Ascending aorta (tissue), 2 donors: Measurements from ENCODE around the gene SACS. TPM values are rescaled to one million over a fixed set of nuclear protein-coding genes. Genes with fewer than 3 reads are reported as not detected.
"Not testable (repeated sequence)": the region's sequence is repeated elsewhere in the genome, so short reads cannot be mapped to it uniquely, and the experiment has no call there.

Experiments
- DNase-seq, 2 donors: peaks; one replicate each; pipeline ENCODE4 v3.0.0-alpha.2; 2019; ENCODE audit warnings: low spot score in 2 of 2
- H3K27ac ChIP-seq, 2 donors: fragments of 200-600 bp; sonication (generic); one replicate each; pipeline ENCODE4 v1.5.1; 2016 to 2017; ENCODE audit warnings: mild to moderate bottlenecking in 1 of 2
- H3K27me3 ChIP-seq: fragments of 200-600 bp; sonication (generic); one replicate; pipeline ENCODE4 v1.5.1; 2017
- H3K36me3 ChIP-seq, 2 donors: fragments of 200-600 bp; sonication (generic); one replicate each; pipeline ENCODE4 v1.5.1; 2016
- H3K4me1 ChIP-seq, 2 donors: fragments of 200-600 bp; sonication (generic); one replicate each; pipeline ENCODE4 v1.5.1; 2016 to 2017; ENCODE audit warnings: mild to moderate bottlenecking in 1 of 2
- H3K4me3 ChIP-seq, 2 donors: fragments of 200-600 bp; sonication (generic); one replicate each; pipeline ENCODE4 v1.5.1; 2016 to 2017; ENCODE audit warnings: mild to moderate bottlenecking in 1 of 2
- H3K9me3 ChIP-seq, 2 donors: fragments of 200-600 bp; sonication (generic); one replicate each; pipeline ENCODE4 v1.5.1; 2016
- CTCF ChIP-seq, 3 experiments: fragments of 200-600 bp in 2 of 3; fragments of 450-650 bp in 1 of 3; sonication (generic) in 2 of 3; IDR thresholded peaks; one replicate each; pipeline ENCODE4 v1.5.1; 2016 to 2019; ENCODE audit warnings: antibody characterized with exemption in 3 of 3, mild to moderate bottlenecking in 1 of 3, moderate library complexity in 1 of 3
- intact Hi-C: fragments of 100-400 bp; cut with DNase I; formaldehyde crosslinking; loops from one replicate; pipeline ENCODE4 v1.15.1; 2023
- total RNA-seq: library from RNA; depleted of rRNA; stranded (reverse); fragments of >200 nt; gene quantifications from one replicate; pipeline ENCODE4 v1.1.0, GENCODE V29; 2016

Gene SACS
- total RNA-seq, 1 donor from 2014 or later, result 13.1 TPM

GRCh38 chr13:23443878-23444277 is 10.4 kb upstream of the SACS start:
- no peaks in the 10 kb centered on the region for H3K27me3 ChIP-seq
- H3K4me3 ChIP-seq, result no peak overlapping the region
- no peak for DNase-seq
- no peaks in the 10 kb centered on the region for H3K4me1 ChIP-seq
- H3K9me3 ChIP-seq, result no peaks in the 10 kb centered on the region
- H3K36me3 ChIP-seq, result no peaks in the 10 kb centered on the region
- intact Hi-C loops, result no loop called here
- no peak overlapping the region for H3K27ac ChIP-seq
- TF ChIP-seq CTCF (IDR thresholded peaks at IDR 0.05), result no peak

DNA sequence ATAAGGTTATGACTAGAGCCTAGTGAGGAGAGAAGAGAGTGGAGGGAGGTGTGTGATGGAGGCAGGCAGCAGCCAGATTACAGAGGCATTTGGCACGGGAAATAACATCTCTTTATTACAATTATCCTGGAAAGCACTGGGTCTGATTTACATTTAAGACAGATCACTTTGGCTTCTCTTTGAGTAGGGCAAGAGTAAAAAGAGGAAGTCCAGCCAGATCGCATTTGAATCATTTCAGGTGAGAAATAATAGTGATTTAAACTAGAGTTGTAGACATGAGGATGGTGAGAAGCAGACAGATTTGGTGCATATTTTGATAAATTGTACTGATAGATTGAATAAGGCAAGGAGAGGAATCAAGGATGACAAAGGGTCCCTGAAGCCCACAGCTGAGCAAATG is 9.6 kb upstream of the SACS start:
- Histone ChIP-seq H3K27ac (no peak overlapping the region), H3K36me3 (no peaks in the 10 kb centered on the region), H3K4me3 (no peak overlapping the region), H3K27me3 (no peaks in the 10 kb centered on the region), H3K9me3 (no peaks in the 10 kb centered on the region), H3K4me1 (no peaks in the 10 kb centered on the region)
- intact Hi-C loops, result no loop called here
- no peak for DNase-seq
- TF ChIP-seq CTCF (IDR thresholded peaks at IDR 0.05), result no peak

GRCh38 chr13:23440821-23441618 is 7.5 kb upstream of the SACS start:
- Histone ChIP-seq H3K4me3 (no peak overlapping the region), H3K27ac (no peak overlapping the region), H3K27me3 (no peaks in the 10 kb centered on the region), H3K4me1 (no peaks in the 10 kb centered on the region), H3K36me3 (no peaks in the 10 kb centered on the region), H3K9me3 (no peaks in the 10 kb centered on the region)
- DNase-seq, result no peak
- TF ChIP-seq CTCF (IDR thresholded peaks at IDR 0.05), result no peak
- intact Hi-C loops, result no loop called here

GRCh38 chr13:23440324-23440723 is 6.8 kb upstream of the SACS start:
- H3K4me1 ChIP-seq, H3K27me3 ChIP-seq, DNase-seq, intact Hi-C loops, H3K27ac ChIP-seq, H3K36me3 ChIP-seq, H3K4me3 ChIP-seq, H3K9me3 ChIP-seq: not testable (repeated sequence)

- no peak overlapping the region for H3K4me3 ChIP-seq
- no peaks in the 10 kb centered on the region for H3K4me1 ChIP-seq
- H3K9me3 ChIP-seq, result no peaks in the 10 kb centered on the region
- H3K27me3 ChIP-seq, result no peaks in the 10 kb centered on the region
- DNase-seq, result no peak
- H3K27ac ChIP-seq, result no peak overlapping the region
- TF ChIP-seq CTCF (IDR thresholded peaks at IDR 0.05), result no peak
- intact Hi-C loops, result no loop called here
- H3K36me3 ChIP-seq, result no peaks in the 10 kb centered on the region
Observed at GRCh38 chr13:23437916-23438315, 4.4 kb upstream of the SACS start.

DNA sequence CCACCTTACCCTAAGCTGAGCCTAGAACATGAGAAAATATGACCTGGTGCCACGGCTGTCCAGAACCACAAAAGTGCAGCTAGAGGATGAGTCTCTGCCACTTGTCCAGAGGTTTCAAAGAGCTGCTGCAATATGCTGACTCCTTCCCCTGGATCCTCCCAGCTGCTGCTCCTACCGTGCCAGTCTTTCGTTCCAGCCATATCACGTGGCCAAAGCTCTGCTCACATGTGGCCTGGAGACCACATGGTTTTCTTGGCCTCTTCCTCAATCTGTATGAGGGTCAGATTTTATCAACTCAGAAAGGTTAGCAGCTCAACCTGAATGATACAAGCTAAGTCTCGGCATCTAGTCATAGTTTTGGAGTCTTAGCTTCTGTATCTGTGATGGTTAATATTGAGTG is 3.2 kb upstream of the SACS start:
- no peaks in the 10 kb centered on the region for H3K27me3 ChIP-seq
- H3K9me3 ChIP-seq, result no peaks in the 10 kb centered on the region
- H3K27ac ChIP-seq, result no peak overlapping the region
- TF ChIP-seq CTCF (IDR thresholded peaks at IDR 0.05), result no peak
- DNase-seq, result no peak
- no peak overlapping the region for H3K4me3 ChIP-seq
- intact Hi-C loops, result no loop called here
- no peaks in the 10 kb centered on the region for H3K36me3 ChIP-seq
- H3K4me1 ChIP-seq, result no peaks in the 10 kb centered on the region
